CD4-positive, alpha-beta T cell treated with Interleukin-4 for 4 hours (primary cell): ENCODE results near the gene OPA1.

Experiments used
- DNase-seq: peaks from one replicate; pipeline ENCODE4 v3.0.0-alpha.2; 2020

OPA1 gene

DNA sequence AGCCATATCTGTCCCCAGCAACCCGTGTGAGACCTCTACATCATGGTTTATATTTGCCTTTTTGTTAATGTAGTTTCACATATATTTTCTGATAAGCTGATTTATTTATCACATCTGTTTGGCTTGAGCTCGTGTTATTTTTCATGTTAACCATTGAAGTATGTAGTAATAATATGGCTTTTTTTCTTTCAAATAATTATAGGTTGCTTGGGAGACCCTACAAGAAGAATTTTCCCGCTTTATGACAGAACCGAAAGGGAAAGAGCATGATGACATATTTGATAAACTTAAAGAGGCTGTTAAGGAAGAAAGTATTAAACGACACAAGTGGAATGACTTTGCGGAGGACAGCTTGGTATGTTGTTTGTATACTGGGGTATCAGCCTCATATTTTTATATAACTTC lies 63.9 kb downstream of the OPA1 start:
- DNase-seq, result no peak

GRCh38 chr3:193660171-193660570 lies 67.2 kb downstream of the OPA1 start:
- DNase-seq, result no peak

DNA sequence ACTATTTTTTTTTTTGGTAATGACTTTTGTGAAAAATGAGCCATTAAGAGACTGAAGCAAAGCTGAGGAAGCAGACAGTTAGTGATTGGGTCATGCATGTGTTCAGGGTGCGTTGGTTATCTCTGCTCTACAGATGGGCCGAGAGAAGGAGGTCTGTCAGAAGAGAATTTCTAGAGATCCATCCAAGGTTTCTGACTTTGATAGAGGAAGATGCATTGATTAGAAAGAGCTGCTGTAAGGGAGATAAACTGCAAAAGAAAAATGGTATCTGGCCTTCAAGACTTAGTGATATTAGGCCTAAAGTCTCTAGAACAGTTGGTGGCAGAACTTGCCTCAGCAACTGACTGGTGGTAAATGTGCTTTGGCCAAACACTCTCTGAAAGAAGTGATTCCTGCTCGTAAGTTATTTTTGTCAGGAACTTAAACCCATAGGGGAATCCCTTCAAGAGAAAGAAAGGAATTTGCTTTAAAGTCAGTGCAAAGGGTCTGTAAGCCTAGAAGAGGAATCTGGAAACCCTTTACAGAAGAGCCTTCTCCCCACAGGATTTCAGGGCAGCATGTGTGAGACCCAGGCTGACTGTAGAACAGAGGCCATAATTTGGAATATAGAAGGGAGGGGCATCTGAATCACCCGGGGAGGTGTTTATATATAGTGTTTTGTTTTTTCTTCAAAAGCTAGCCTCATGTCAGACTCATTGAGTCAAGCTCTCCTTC lies 67.8 kb downstream of the OPA1 start:
- DNase-seq, result no peak

- no peak for DNase-seq
Observed at GRCh38 chr3:193662757-193663322, 69.8 kb downstream of the OPA1 start.

- peak; percentile 29 for DNase-seq
Observed at GRCh38 chr3:193665370-193665989, 72.5 kb downstream of the OPA1 start.

DNA sequence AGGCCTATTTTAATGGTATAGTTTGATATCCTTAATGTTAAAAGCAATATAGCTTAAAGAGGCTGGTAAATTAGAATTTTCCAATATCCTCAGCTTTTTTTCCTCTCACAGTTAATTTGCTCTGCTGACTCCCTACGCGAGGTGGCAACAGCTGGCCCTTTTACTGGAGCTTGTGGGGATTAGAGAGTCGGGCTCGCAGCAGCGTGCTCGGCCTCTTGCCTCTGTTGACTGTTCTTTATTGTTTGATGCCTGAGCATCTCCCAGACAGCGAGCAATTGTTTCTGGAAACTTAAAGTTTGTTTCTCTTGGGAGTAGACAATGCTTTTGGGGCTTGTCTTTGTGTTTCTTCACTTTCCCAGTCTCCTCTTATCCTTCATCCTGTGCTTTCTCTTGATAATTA lies 80.8 kb downstream of the OPA1 start:
- no peak for DNase-seq

DNA sequence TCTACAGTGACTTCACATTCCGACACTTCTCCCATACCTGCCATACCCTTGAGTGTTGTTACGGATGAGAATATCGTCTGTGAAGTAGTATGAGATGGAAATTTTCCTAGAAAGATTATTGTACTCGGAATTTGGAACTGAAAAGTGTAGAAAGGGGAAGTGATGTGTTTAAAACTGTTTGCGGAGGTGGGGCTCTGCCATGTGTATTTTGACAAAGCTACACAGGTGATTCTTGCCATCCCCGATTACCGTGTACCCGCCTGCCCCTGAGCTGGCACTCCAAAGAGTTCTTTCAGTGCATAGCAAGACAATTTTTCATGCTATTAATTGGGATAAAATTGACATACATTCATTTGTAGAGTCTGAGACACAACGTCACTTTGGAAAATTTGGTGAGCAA lies 81.7 kb downstream of the OPA1 start:
- DNase-seq, result no peak

DNA sequence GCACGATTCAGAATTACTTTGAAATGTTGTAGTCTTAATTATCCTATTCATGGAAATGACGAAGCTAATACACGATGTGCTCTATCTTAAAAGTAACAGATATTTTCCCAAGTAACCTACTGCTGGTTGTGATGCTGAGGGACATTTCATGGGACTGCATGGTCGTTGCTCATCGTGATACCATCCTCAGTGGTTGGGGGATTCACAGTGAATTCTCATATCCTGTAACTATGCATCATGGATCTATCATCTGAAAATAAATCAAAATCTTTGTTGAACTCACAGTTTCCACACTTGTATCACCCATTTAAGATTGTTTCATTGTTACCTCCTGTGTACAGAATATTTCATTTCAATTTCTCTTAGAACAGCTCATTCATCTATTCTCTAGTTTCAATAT lies 84.7 kb downstream of the OPA1 start:
- DNase-seq, result no peak

DNA sequence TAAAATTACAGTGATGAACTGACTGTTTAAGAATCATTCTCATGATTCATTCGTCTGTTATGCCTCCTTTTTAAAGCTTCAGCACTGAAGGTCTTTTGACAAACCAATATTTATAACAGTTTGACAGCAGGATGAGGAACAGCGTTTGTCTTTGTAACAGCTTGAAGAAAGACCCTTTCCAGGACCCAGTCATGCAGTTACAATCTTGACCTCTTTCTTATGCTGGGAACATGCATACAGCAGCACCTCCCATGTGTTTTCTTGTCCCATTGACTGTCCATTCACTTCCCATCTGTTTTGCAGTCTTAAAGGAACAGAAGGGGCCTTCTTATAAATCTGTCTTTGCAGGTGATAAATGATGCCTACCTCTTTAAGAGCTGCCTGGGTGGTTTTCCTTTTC lies 87.2 kb downstream of the OPA1 start:
- DNase-seq, result no peak

- no peak for DNase-seq
Observed at GRCh38 chr3:193681631-193682030, 88.6 kb downstream of the OPA1 start.

- DNase-seq, result no peak
Observed at GRCh38 chr3:193686665-193687483, 93.9 kb downstream of the OPA1 start.

- no peak for DNase-seq
Observed at GRCh38 chr3:193688834-193689714, 96.1 kb downstream of the OPA1 start.

DNA sequence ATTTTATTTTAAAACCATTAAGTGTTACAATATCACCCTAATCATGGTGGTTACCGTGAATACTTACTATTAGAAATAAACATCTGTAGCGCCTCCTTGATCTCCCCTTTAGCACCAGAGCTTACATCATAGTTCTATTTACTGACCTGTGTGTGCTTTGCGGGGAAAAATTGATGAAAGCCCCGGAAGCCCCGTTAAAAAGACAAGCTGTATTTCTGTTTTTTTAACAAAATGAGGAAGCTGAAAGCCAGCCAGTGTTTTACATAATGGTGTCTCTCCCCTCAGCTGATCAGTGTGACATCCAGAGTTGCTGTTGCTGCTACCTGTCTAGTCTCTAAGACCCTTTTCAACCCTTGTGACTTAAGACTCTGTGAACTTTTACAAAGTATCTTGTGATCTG lies 100.8 kb downstream of the OPA1 start:
- no peak for DNase-seq

DNA sequence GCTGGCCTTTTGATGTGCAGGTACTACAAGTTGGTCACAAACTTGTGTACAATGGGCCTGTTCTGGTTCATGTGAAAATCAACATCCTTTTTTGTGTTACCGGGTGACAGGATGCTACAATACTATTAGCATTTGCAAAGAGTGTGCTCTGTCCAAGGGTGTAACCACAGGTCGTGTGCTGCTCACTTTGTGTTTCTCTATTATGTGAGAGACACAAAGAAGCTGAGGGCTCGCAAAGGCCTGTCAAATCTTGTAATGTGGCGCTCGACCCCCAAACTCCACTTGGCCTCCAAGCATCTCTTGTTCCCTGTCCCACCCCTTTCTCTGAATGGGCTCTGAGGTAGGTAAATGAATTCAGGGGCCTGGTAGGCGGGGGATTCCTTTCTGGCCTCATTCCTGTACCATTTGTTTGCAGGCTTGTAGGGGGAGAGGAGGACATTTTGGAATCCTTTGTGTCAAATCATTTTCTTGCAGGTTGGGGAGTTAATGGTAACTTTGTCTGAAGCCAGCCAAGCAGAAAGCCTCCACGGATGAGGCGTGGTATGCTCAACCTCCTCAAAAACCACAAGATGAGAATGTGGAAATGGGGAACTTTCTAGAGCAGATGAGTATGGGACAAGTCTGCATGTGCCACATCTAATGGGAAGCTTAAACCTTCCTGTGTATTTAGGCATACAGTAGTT lies 109.1 kb downstream of the OPA1 start:
- no peak for DNase-seq

DNA sequence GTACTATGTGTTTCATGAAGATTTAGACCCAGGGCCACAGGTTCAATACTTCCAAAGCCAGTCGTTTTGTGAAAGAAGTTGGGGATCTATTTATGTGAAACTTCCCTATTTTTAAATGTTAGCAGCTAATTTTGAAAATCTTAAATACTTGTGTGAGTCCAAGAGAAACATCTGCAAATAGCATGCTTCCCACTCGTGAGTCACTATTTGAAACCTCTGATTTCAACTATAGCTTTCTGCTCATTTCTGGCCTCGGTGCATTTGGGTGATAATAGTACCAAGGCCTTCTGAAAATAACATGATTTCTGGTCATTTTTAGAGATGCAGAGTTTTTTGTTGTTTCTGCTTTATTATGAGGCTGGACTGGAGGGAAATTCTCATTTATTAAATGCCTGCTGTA lies 110.0 kb downstream of the OPA1 start:
- DNase-seq, result no peak

DNA sequence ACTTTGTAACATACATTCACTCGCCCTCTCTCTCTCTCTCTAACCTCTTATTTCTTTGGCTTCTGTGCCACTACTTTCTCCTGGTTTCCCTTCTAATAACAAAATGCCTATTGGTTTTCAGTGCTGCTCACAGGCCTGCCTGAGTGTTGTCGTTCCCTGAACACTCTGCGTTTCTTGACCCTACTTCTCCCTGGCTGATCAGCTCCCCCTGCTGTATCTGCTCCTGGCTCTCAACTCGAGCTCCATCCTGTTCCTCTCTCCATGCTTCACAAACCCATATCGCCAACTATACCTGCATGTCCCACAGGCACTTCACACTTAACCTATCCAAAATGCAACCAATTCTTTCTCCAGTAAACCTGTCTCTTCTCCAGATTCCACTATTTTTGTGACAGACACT lies 111.4 kb downstream of the OPA1 start:
- DNase-seq, result no peak

DNA sequence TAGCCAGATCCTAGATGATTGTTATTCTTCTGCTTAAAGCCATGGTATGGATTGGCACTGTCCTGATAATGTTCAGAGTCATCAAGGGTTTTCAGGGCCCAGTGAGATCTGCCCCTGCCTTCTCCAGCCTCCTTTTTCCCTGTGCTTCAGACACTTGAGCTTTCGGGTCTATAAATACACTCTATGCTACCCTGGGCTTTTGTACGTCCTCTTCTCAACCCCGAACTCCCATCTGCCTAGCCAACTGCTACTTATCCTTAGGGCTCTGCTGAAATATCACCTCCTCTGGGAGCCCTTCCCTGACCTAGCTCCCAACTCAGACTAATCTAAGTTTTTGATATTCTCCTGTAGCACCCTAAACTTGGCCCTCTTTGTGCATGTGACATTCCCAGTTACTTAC lies 115.3 kb downstream of the OPA1 start:
- DNase-seq, result no peak

GRCh38 chr3:193710286-193711165 lies 117.5 kb downstream of the OPA1 start:
- no peak for DNase-seq

GRCh38 chr3:193711166-193711485 lies 118.1 kb downstream of the OPA1 start:
- DNase-seq, result no peak

GRCh38 chr3:193711523-193711963 lies 118.5 kb downstream of the OPA1 start:
- DNase-seq, result no peak

DNA sequence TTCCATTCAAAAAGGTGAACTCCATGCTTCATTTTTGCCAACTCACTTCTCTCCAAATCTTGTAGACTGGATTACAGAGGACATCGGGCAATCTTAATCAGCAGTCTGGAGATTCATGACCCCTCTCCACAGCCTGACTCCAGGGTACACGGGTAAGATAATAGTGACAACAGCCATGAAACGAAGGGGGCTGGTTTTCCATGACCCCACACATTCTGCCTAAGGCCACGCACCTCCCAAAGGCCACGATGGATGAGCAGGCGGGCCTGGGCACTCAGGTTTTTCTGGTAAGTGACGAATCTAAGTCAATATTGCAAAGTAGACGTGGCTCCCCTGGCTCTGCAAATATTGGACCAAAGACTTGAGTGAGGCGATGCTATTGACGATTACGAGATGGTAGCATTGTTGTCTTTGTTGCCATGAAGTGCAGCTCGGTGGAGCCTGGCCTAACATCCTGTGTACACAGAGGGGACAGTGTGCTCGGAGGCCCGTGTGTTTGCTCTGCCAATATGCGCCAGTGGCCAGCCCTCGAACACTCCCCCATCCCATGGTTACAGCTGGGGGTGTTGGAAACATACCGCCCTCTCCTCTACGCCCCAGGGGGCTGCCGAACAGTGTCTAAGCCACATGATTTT lies 119.1 kb downstream of the OPA1 start:
- DNase-seq, result no peak
